ENCODE data around the gene NRDC.
"Not testable (repeated sequence)": the region's sequence is repeated elsewhere in the genome, so short reads cannot be mapped to it uniquely, and the experiment has no call there.

- not testable (repeated sequence) for TF ChIP-seq CTCF (conservative IDR thresholded peaks at IDR 0.05; ENCODE audit: low read length); EZH2phosphoT487 (IDR thresholded peaks at IDR 0.05; ENCODE audit: borderline replicate concordance)
Observed at GRCh38 chr1:51894748-51895147, 16.2 kb upstream of the NRDC start.
